Measurements from ENCODE around the gene PMCH.
"Not testable (repeated sequence)": the region's sequence is repeated elsewhere in the genome, so short reads cannot be mapped to it uniquely, and the experiment has no call there.

Gene PMCH

GRCh38 chr12:102163383-102163782 lies 34.2 kb downstream of the PMCH start:
- no peak for TF ChIP-seq CTCF (IDR thresholded peaks at IDR 0.05; ENCODE audit: low read depth, low read length, missing control alignments)
- in situ Hi-C loops (cut with HindIII; ENCODE audit: low sequenced_read_pairs), result no loop called here
- DNase-seq (ENCODE audit: low read depth), result no peak
- H3K4me3 ChIP-seq (ENCODE audit: low read depth, low read length), result no peak overlapping the region

- DNase-seq (ENCODE audit: low read depth); in situ Hi-C loops (cut with HindIII; ENCODE audit: low sequenced_read_pairs); H3K4me3 ChIP-seq (ENCODE audit: low read depth, low read length): not testable (repeated sequence)
These were observed 42.4 kb downstream of the PMCH start for GRCh38 chr12:102155206-102155605.

GRCh38 chr12:102147062-102147587 lies 50.5 kb downstream of the PMCH start:
- H3K4me3 ChIP-seq (ENCODE audit: low read depth, low read length); DNase-seq (ENCODE audit: low read depth); in situ Hi-C loops (cut with HindIII; ENCODE audit: low sequenced_read_pairs): not testable (repeated sequence)
